ENCODE results near the gene VAMP7.

DNA sequence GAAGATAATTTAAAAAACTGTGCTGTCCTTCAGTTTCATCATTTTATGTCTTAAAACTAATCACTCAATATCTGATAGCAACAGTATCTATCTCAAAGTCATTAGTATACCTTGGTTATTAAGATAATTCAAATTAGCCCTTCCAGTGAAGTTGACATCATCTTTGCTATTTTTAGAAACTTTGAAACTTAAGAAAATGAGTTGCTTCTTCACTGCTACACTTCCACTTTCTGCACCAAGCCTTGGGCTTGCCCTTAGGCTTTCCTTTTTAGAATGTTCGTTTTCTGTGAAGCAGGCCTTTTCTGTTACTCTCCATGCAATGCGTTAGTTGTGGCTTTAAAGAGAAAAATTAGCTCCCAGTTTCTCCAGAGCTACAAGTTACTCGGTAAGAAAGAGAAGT lies 4.4 kb upstream of the VAMP7 start:
- no peak for TF ChIP-seq POLR2A (IDR thresholded peaks at IDR 0.05)
- TF ChIP-seq, protein P1, sequence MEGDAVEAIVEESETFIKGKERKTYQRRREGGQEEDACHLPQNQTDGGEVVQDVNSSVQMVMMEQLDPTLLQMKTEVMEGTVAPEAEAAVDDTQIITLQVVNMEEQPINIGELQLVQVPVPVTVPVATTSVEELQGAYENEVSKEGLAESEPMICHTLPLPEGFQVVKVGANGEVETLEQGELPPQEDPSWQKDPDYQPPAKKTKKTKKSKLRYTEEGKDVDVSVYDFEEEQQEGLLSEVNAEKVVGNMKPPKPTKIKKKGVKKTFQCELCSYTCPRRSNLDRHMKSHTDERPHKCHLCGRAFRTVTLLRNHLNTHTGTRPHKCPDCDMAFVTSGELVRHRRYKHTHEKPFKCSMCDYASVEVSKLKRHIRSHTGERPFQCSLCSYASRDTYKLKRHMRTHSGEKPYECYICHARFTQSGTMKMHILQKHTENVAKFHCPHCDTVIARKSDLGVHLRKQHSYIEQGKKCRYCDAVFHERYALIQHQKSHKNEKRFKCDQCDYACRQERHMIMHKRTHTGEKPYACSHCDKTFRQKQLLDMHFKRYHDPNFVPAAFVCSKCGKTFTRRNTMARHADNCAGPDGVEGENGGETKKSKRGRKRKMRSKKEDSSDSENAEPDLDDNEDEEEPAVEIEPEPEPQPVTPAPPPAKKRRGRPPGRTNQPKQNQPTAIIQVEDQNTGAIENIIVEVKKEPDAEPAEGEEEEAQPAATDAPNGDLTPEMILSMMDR (IDR thresholded peaks at IDR 0.05), result no peak
- no peak for TF ChIP-seq EP300 (IDR thresholded peaks at IDR 0.05)
